Gastroesophageal sphincter (tissue), 4 donors: Measurements from ENCODE around the gene DRD4. TPM values are rescaled to one million over a fixed set of nuclear protein-coding genes. Genes with fewer than 3 reads are reported as not detected.

Experiments
- ATAC-seq: fragments of 150-250 bp; one replicate; pipeline ENCODE4 v1.9.1; 2016; ENCODE audit warnings: mild to moderate bottlenecking, moderate library complexity
- H3K27ac ChIP-seq, 4 donors: fragments of 200-600 bp; sonication (generic) in 3 of 4; 1 replicate in 3 of 4; 2 replicates in 1 of 4; pipeline ENCODE4 v1.5.1; 2016 to 2019
- H3K27me3 ChIP-seq: fragments of 200-600 bp; sonication (generic); one replicate; pipeline ENCODE4 v1.5.1; 2019
- H3K36me3 ChIP-seq, 2 donors: fragments of 200-600 bp; sonication (generic); one replicate each; pipeline ENCODE4 v1.5.1; 2019; ENCODE audit warnings: control low read depth in 1 of 2
- H3K4me1 ChIP-seq, 3 donors: fragments of 200-600 bp; sonication (generic); 1 replicate in 2 of 3; 2 replicates in 1 of 3; pipeline ENCODE4 v1.5.1; 2016 to 2019; ENCODE audit warnings: control low read depth in 2 of 3
- H3K4me3 ChIP-seq, 2 donors: fragments of 200-600 bp; sonication (generic); one replicate each; pipeline ENCODE4 v1.5.1; 2019; ENCODE audit warnings: mild to moderate bottlenecking in 1 of 2, moderate library complexity in 1 of 2
- H3K9me3 ChIP-seq, 3 donors: fragments of 200-600 bp; sonication (generic); one replicate each; pipeline ENCODE4 v1.5.1; 2017 to 2019; ENCODE audit warnings: control low read depth in 2 of 3
- EP300 ChIP-seq: sonication (generic); formaldehyde crosslinking; IDR thresholded peaks from one replicate; pipeline ENCODE4 v1.6.1; 2017; ENCODE audit warnings: antibody characterized with exemption, mild to moderate bottlenecking
- POLR2A ChIP-seq, 2 donors: fragments of 450-650 bp; IDR thresholded peaks; one replicate each; pipeline ENCODE4 v1.6.1; 2017; ENCODE audit warnings: antibody characterized with exemption in 2 of 2, mild to moderate bottlenecking in 2 of 2, moderate library complexity in 1 of 2
- POLR2AphosphoS5 ChIP-seq: sonication (generic); formaldehyde crosslinking; IDR thresholded peaks from one replicate; pipeline ENCODE4 v1.6.1; 2017; ENCODE audit warnings: antibody characterized with exemption
- WGBS, 2 donors: methylation state at CpG; one replicate each; pipeline ENCODE4 v1.1.5; 2018; ENCODE audit warnings: low coverage in 1 of 2; 5-methylcytosine and 5-hydroxymethylcytosine counted together
- total RNA-seq, 4 donors: library from RNA; depleted of rRNA; stranded (reverse); fragments of >200 nt; gene quantifications; one replicate each; pipeline ENCODE4 v1.1.0, GENCODE V29; 2016
- TF ChIP-seq, protein P1 (sequence below), 4 experiments: fragments of 200-600 bp in 2 of 4; fragments of 450-650 bp in 2 of 4; sonication (generic) in 1 of 4; IDR thresholded peaks; one replicate each; pipeline ENCODE4 v1.5.1; 2017 to 2019; ENCODE audit warnings: antibody characterized with exemption in 4 of 4, mild to moderate bottlenecking in 2 of 4, moderate library complexity in 2 of 4

DRD4 gene
- total RNA-seq, 4 donors from 2014 or later = 0.27 TPM; not detected in 3

- Histone ChIP-seq H3K4me3 (no peak overlapping the region), H3K36me3 (peaks cover 0 to 100% of the 10 kb centered on the region in 2 donors), H3K9me3 (no peaks in the 10 kb centered on the region), H3K27ac (no peak overlapping the region), H3K4me1 (no peaks in the 10 kb centered on the region), H3K27me3 (no peaks in the 10 kb centered on the region)
- no peak for ATAC-seq
- TF ChIP-seq EP300 = no peak
- TF ChIP-seq POLR2A (IDR thresholded peaks at IDR 0.05) = no peak
- TF ChIP-seq, protein P1, sequence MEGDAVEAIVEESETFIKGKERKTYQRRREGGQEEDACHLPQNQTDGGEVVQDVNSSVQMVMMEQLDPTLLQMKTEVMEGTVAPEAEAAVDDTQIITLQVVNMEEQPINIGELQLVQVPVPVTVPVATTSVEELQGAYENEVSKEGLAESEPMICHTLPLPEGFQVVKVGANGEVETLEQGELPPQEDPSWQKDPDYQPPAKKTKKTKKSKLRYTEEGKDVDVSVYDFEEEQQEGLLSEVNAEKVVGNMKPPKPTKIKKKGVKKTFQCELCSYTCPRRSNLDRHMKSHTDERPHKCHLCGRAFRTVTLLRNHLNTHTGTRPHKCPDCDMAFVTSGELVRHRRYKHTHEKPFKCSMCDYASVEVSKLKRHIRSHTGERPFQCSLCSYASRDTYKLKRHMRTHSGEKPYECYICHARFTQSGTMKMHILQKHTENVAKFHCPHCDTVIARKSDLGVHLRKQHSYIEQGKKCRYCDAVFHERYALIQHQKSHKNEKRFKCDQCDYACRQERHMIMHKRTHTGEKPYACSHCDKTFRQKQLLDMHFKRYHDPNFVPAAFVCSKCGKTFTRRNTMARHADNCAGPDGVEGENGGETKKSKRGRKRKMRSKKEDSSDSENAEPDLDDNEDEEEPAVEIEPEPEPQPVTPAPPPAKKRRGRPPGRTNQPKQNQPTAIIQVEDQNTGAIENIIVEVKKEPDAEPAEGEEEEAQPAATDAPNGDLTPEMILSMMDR (IDR thresholded peaks at IDR 0.05) = no peak
- no peak for TF ChIP-seq POLR2AphosphoS5
- WGBS, 2 donors = 92 to 100% methylated on average over 1 to 19 of the region's 22 CpGs
Measured at GRCh38 chr11:592501-592900, 44.6 kb upstream of the DRD4 start.

- WGBS, 2 donors = 83 to 96% methylated on average over 5 to 8 of the region's 10 CpGs
- H3K36me3 ChIP-seq = peaks cover 0 to 100% of the 10 kb centered on the region in 2 donors
- H3K27me3 ChIP-seq = no peaks in the 10 kb centered on the region
- H3K27ac ChIP-seq = no peak overlapping the region
- no peaks in the 10 kb centered on the region for H3K9me3 ChIP-seq
- no peak for ATAC-seq
- H3K4me3 ChIP-seq = no peak overlapping the region
- H3K4me1 ChIP-seq = no peaks in the 10 kb centered on the region
- TF ChIP-seq POLR2AphosphoS5 (no peak), POLR2A (IDR thresholded peaks at IDR 0.05) (no peak), EP300 (no peak)
- TF ChIP-seq, protein P1 (IDR thresholded peaks at IDR 0.05) = no peak
Measured at GRCh38 chr11:592918-593317, 44.2 kb upstream of the DRD4 start.

DNA sequence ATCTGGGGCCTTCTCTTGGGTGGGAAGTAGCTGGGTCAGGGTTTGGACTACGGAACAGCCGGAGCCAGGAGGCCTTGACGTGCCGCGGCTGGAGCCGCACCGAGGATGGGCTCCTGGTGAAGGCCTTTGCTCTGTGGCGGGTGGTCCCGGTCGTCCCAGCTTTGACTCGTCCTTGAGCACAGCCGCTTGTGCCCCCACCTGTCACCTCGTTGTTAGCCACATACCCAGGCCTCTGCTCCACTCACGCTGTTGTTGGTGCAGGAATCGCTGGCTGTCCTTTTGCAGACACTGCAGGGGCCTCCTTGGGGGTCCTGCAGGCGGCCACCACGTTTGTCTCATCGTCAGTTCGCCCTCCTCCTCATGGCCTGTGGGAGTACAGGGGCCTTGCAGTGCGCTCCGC is 43.7 kb upstream of the DRD4 start:
- 89% methylated on average over 9 of the region's 21 CpGs; no CpG with 5 or more reads in 1 of the 2 donors for WGBS, 2 donors
- Histone ChIP-seq H3K36me3 (peaks cover 0 to 100% of the 10 kb centered on the region in 2 donors), H3K27ac (no peak overlapping the region), H3K9me3 (no peaks in the 10 kb centered on the region), H3K4me3 (no peak overlapping the region), H3K27me3 (no peaks in the 10 kb centered on the region), H3K4me1 (no peaks in the 10 kb centered on the region)
- ATAC-seq = no peak
- TF ChIP-seq, protein P1 (IDR thresholded peaks at IDR 0.05) = no peak
- TF ChIP-seq POLR2AphosphoS5 (no peak), EP300 (no peak), POLR2A (IDR thresholded peaks at IDR 0.05) (no peak)

DNA sequence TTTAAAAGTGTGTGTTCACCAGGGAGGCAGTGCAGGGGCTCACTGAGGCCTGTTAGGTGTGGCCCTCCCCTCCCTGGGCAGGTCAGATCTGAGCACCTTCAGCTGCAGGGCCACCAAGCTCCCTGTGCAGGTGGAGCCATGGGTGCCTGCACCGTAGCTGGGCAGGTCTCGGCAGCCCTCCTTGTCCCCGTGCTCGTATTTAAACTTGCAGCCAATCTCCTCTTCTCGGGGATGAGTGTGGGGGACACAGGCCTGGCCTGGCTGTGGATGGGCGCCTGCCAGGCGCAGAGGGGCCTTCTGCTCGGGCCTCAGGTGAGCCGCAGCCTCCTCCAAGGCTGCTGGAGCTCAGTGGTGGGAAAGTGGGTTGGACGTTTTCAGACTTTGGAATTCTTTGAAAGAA is 41.7 kb upstream of the DRD4 start:
- no peak overlapping the region for H3K27ac ChIP-seq
- no peaks in the 10 kb centered on the region for H3K9me3 ChIP-seq
- ATAC-seq = no peak
- TF ChIP-seq, protein P1 (IDR thresholded peaks at IDR 0.05) = no peak
- TF ChIP-seq POLR2AphosphoS5 = no peak
- no peak for TF ChIP-seq POLR2A (IDR thresholded peaks at IDR 0.05)
- no peak for TF ChIP-seq EP300
- peaks cover 0 to 100% of the 10 kb centered on the region in 2 donors for H3K36me3 ChIP-seq
- H3K4me1 ChIP-seq = no peaks in the 10 kb centered on the region
- WGBS, 2 donors = 80 to 93% methylated on average over 2 to 3 of the region's 10 CpGs
- no peaks in the 10 kb centered on the region for H3K27me3 ChIP-seq
- H3K4me3 ChIP-seq = no peak overlapping the region

GRCh38 chr11:596374-596773 is 40.7 kb upstream of the DRD4 start:
- Histone ChIP-seq H3K4me3 (no peak overlapping the region), H3K4me1 (no peaks in the 10 kb centered on the region), H3K27me3 (no peaks in the 10 kb centered on the region), H3K27ac (no peak overlapping the region), H3K36me3 (peaks cover 0 to 100% of the 10 kb centered on the region in 2 donors), H3K9me3 (no peaks in the 10 kb centered on the region)
- ATAC-seq = no peak
- TF ChIP-seq EP300 = no peak
- no peak for TF ChIP-seq POLR2A (IDR thresholded peaks at IDR 0.05)
- TF ChIP-seq, protein P1 (IDR thresholded peaks at IDR 0.05) = no peak
- TF ChIP-seq POLR2AphosphoS5 = no peak
- 81 to 86% methylated on average over 7 to 9 of the region's 10 CpGs for WGBS, 2 donors
